Retinal pigment epithelial cell (primary cell): Measurements from ENCODE around the gene GUCY1A1.

Experiments
- DNase-seq: peaks from one replicate; pipeline ENCODE4 v3.0.0-alpha.2; 2010; ENCODE audit warnings: low read depth
- H3K4me3 ChIP-seq: 2 replicates; pipeline ENCODE4 v1.5.1; 2011; ENCODE audit warnings: mild to moderate bottlenecking, low read length, control low read depth, moderate library complexity
- TF ChIP-seq, protein P1 (sequence below): conservative IDR thresholded peaks from 2 replicates; pipeline ENCODE4 v1.5.1; 2011; ENCODE audit warnings: low read depth, low read length, control low read depth, inconsistent platforms

GUCY1A1 gene

DNA sequence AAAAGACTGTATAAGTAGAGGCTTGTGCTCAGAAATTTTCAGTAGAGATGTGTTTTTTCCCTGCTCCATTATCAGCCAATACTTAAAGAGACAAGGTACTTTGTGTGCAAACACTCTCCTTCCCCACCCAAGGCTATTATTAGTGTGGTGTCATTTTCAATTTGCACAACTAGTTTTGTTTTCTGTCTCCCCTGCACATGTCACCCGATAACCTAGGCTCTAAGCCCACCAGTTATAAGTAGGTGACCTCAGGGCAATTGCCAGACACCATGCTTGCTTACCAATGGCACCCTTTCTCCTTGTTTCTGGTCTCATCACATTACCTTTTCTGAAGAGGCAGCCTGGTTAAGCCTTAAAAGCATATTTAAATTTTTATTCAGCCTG lies 8.0 kb upstream of the GUCY1A1 start:
- no peak overlapping the region for H3K4me3 ChIP-seq
- TF ChIP-seq, protein P1, sequence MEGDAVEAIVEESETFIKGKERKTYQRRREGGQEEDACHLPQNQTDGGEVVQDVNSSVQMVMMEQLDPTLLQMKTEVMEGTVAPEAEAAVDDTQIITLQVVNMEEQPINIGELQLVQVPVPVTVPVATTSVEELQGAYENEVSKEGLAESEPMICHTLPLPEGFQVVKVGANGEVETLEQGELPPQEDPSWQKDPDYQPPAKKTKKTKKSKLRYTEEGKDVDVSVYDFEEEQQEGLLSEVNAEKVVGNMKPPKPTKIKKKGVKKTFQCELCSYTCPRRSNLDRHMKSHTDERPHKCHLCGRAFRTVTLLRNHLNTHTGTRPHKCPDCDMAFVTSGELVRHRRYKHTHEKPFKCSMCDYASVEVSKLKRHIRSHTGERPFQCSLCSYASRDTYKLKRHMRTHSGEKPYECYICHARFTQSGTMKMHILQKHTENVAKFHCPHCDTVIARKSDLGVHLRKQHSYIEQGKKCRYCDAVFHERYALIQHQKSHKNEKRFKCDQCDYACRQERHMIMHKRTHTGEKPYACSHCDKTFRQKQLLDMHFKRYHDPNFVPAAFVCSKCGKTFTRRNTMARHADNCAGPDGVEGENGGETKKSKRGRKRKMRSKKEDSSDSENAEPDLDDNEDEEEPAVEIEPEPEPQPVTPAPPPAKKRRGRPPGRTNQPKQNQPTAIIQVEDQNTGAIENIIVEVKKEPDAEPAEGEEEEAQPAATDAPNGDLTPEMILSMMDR: no peak
- DNase-seq: no peak

GRCh38 chr4:155659176-155659575 lies 7.5 kb upstream of the GUCY1A1 start:
- no peak overlapping the region for H3K4me3 ChIP-seq
- no peak for DNase-seq
- TF ChIP-seq, protein P1: no peak

GRCh38 chr4:155660436-155660835 lies 6.2 kb upstream of the GUCY1A1 start:
- DNase-seq: no peak
- no peak overlapping the region for H3K4me3 ChIP-seq
- TF ChIP-seq, protein P1: no peak

DNA sequence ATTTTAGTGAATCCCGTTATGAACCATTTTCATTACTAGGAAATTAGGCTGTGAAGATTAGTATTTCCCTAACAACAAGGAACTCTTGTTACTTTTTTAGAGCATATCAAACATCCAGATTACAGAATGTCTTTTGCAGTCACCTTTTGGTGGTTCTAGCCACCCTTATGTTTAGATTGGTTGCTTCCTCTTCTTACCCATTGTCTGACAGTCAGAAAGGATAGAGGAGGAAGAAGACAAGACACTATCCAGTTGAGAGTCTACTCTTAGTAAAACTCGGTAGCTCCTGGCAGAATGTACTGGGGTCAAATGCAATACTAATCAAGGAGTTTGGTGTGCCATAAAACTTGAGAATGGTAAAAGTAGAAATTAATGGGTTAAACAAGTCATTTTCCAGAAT lies 1.6 kb upstream of the GUCY1A1 start:
- DNase-seq: no peak
- no peak overlapping the region for H3K4me3 ChIP-seq
- TF ChIP-seq, protein P1: no peak

GRCh38 chr4:155667222-155667567 lies 547 bp downstream of the GUCY1A1 start:
- TF ChIP-seq, protein P1: no peak

DNA sequence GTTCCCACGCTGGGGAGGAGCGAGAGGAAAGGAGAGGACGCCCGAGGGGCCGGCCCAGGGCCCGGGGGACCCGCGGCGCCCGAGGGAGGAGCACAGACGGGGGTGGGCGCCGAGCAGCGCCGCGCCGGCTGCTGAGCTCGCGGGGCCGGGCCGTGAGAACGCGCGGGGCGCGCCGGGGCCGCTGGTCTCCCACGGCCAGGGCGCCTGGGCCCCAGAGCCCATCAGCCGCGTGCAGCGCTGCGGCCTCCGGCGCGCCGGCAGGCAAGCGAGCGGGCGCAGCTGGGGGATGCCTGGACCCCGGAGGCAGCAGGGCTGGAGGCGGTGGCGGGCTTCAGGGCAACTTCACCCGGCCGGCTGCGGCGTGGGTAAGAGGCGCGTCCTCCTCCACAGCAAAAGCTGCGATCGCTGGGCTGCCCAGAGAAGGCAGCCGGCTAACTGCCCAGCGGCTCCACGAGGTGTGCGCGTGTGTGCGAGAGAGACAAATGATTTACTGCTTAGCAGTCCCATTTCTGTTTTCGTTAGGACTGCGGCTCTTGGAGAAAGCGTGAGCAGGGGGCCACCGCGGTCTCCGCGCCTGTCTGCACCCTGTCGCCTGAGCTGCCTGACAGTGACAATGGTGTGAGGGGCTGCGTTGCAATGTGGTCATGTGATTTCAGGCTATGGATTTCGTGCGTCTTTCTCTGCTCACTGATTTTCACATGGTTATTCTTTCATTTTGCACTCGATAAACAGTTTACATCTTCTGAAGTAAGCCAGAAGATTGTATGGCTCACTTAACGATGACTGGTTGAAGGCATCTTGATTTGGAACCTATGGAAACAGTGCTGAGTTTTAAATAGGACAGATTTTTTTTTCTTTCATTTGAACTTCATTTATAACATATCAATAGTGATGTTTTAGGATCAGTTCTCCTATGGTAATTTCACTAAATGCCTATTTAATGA lies 1.2 kb downstream of the GUCY1A1 start:
- H3K4me3 ChIP-seq: peak overlapping the region; percentile 58
- TF ChIP-seq, protein P1: no peak
- DNase-seq: no peak

More at GRCh38 chr4:155667222-155667567, 547 bp downstream of the GUCY1A1 start:
- no peak for DNase-seq
- H3K4me3 ChIP-seq: peak overlapping the region; percentile 58

- DNase-seq: no peak
- TF ChIP-seq, protein P1: no peak
- no peak overlapping the region for H3K4me3 ChIP-seq
Observed at GRCh38 chr4:155668707-155669220, 2.1 kb downstream of the GUCY1A1 start.
